IMR-90 (cell line): ENCODE results near the gene ZFHX3. TPM values are rescaled to one million over a fixed set of nuclear protein-coding genes. Genes with fewer than 3 reads are reported as not detected.

Experiments used
- ATAC-seq: fragments of 200-7000 bp; cut with Tn5 transposase; 2 replicates; pipeline ENCODE4 v1.9.1; 2020; ENCODE audit warnings: low read depth, mild to moderate bottlenecking, moderate library complexity
- BruUV-seq: library from RNA; stranded (reverse); fragments of 400-500 nt; replicated peaks from 2 replicates; lab custom pipeline; 2021; lab: Mats Ljungman, UMichigan
- CTCF ChIA-PET: fragments of 300-600 bp; formaldehyde crosslinking; extraction: SDS; loops from one replicate; lab custom pipeline; 2021; ENCODE audit warnings: antibody characterized with exemption; lab: Yijun Ruan, JAX
- POLR2A ChIA-PET: fragments of 300-600 bp; sonication (Branson Sonifier 250); formaldehyde crosslinking; loops from one replicate; lab custom pipeline; 2022; ENCODE audit warnings: antibody characterized with exemption; ENCODE audit not compliant: unreplicated experiment; lab: Charles Lee
- DNase-seq: peaks from one replicate; pipeline ENCODE4 v3.0.0; 2013
- H2AFZ ChIP-seq: replicated peaks from 2 replicates; pipeline ENCODE3; 2013; ENCODE audit warnings: low read length, mild to moderate bottlenecking; ENCODE audit not compliant: poor library complexity
- H2AK5ac ChIP-seq: 2 replicates; pipeline ENCODE4 v1.6.1; 2013; ENCODE audit warnings: low read depth, low read length, inconsistent platforms
- H2AK9ac ChIP-seq: replicated peaks from 2 replicates; pipeline ENCODE3; 2013; ENCODE audit warnings: mild to moderate bottlenecking, low read depth, low read length, moderate library complexity; ENCODE audit not compliant: poor library complexity
- H2BK120ac ChIP-seq: 2 replicates; pipeline ENCODE4 v1.6.1; 2013; ENCODE audit warnings: low read depth, low read length, inconsistent platforms
- H2BK15ac ChIP-seq: 3 replicates; pipeline ENCODE4 v1.6.1; 2013; ENCODE audit warnings: low read depth, low read length, inconsistent platforms
- H2BK20ac ChIP-seq: 2 replicates; pipeline ENCODE4 v1.6.1; 2013; ENCODE audit warnings: low read depth, mild to moderate bottlenecking, inconsistent platforms, low read length, moderate library complexity
- H2BK5ac ChIP-seq: 2 replicates; pipeline ENCODE4 v1.6.1; 2013; ENCODE audit warnings: mild to moderate bottlenecking, low read depth, low read length, inconsistent platforms; ENCODE audit not compliant: poor library complexity, severe bottlenecking
- H3K14ac ChIP-seq: replicated peaks from 2 replicates; pipeline ENCODE4 v1.6.1; 2013; ENCODE audit warnings: low read depth, low read length, inconsistent platforms
- H3K18ac ChIP-seq: 2 replicates; pipeline ENCODE4 v1.6.1; 2013; ENCODE audit warnings: low read depth, low read length, control low read depth
- H3K23ac ChIP-seq: 2 replicates; pipeline ENCODE4 v1.6.1; 2013; ENCODE audit warnings: low read depth, low read length, inconsistent platforms
- H3K27ac ChIP-seq: 2 replicates; pipeline ENCODE4 v1.5.1; 2013; ENCODE audit warnings: mild to moderate bottlenecking, control low read depth, low read length; ENCODE audit not compliant: insufficient read depth
- H3K27me3 ChIP-seq: 2 replicates; pipeline ENCODE4 v1.6.1; 2013; ENCODE audit warnings: low read length; ENCODE audit not compliant: control insufficient read depth, insufficient read depth
- H3K36me3 ChIP-seq: 2 replicates; pipeline ENCODE4 v1.6.1; 2013; ENCODE audit warnings: low read length, mixed read lengths; ENCODE audit not compliant: control insufficient read depth, insufficient read depth
- H3K4ac ChIP-seq: 2 replicates; pipeline ENCODE4 v1.6.1; 2013; ENCODE audit warnings: low read depth, low read length, inconsistent platforms
- H3K4me1 ChIP-seq: 2 replicates; pipeline ENCODE4 v1.6.1; 2013; ENCODE audit warnings: low read length, mixed read lengths; ENCODE audit not compliant: control insufficient read depth, insufficient read depth
- H3K4me2 ChIP-seq: 2 replicates; pipeline ENCODE4 v1.6.1; 2013; ENCODE audit warnings: low read depth, mild to moderate bottlenecking, control low read depth, low read length, moderate library complexity
- H3K4me3 ChIP-seq: 2 replicates; pipeline ENCODE4 v1.5.1; 2013; ENCODE audit warnings: low read depth, mild to moderate bottlenecking, control low read depth, low read length, moderate library complexity; ENCODE audit not compliant: insufficient read depth
- H3K56ac ChIP-seq: 2 replicates; pipeline ENCODE4 v1.6.1; 2013; ENCODE audit warnings: low read length, inconsistent platforms; ENCODE audit not compliant: insufficient read depth; ENCODE audit errors: extremely low read depth
- H3K79me1 ChIP-seq, 2 experiments: 2 replicates each; pipeline ENCODE4 v1.6.1; 2013; ENCODE audit warnings: low read length in 2 of 2, inconsistent platforms in 1 of 2, low read depth in 1 of 2
- H3K9ac ChIP-seq: 2 replicates; pipeline ENCODE4 v1.6.1; 2013; ENCODE audit warnings: low read depth, low read length, control low read depth
- H3K9me1 ChIP-seq: 2 replicates; pipeline ENCODE4 v1.6.1; 2013; ENCODE audit warnings: low read length, inconsistent platforms; ENCODE audit not compliant: insufficient read depth
- H3K9me3 ChIP-seq: 2 replicates; pipeline ENCODE4 v1.6.1; 2013; ENCODE audit warnings: low read length; ENCODE audit not compliant: control insufficient read depth, insufficient read depth
- H4K20me1 ChIP-seq: 2 replicates; pipeline ENCODE4 v1.6.1; 2013; ENCODE audit warnings: low read length, inconsistent platforms; ENCODE audit not compliant: insufficient read depth
- H4K5ac ChIP-seq: 2 replicates; pipeline ENCODE4 v1.6.1; 2013; ENCODE audit warnings: mild to moderate bottlenecking, low read depth, low read length, control low read depth
- H4K8ac ChIP-seq, 2 experiments: 2 replicates each; pipeline ENCODE4 v1.6.1; 2013; ENCODE audit warnings: low read depth in 2 of 2, low read length in 2 of 2, control low read depth in 1 of 2, inconsistent platforms in 1 of 2
- H4K91ac ChIP-seq: 2 replicates; pipeline ENCODE4 v1.6.1; 2013; ENCODE audit warnings: low read depth, low read length, inconsistent platforms; ENCODE audit not compliant: insufficient read depth
- BHLHE40 ChIP-seq: fragments of 150-350 bp; IDR thresholded peaks from 2 replicates; pipeline ENCODE4 v1.6.1; 2016; ENCODE audit warnings: mild to moderate bottlenecking, low read depth, low read length
- CHD1 ChIP-seq: IDR thresholded peaks from 2 replicates; pipeline ENCODE4 v1.6.1; 2012; ENCODE audit warnings: low read depth, low read length, improper control_type of control experiment
- FOS ChIP-seq: fragments of 150-350 bp; IDR thresholded peaks from 2 replicates; pipeline ENCODE4 v1.6.1; 2016; ENCODE audit warnings: low read depth, low read length
- MAFK ChIP-seq: IDR thresholded peaks from 2 replicates; pipeline ENCODE4 v1.6.1; 2012; ENCODE audit warnings: low read depth, low read length, improper control_type of control experiment
- MAZ ChIP-seq: IDR thresholded peaks from 2 replicates; pipeline ENCODE4 v1.6.1; 2012; ENCODE audit warnings: low read depth, mild to moderate bottlenecking, low read length, improper control_type of control experiment, moderate library complexity, borderline replicate concordance
- MXI1 ChIP-seq: IDR thresholded peaks from 2 replicates; pipeline ENCODE4 v1.6.1; 2012; ENCODE audit warnings: low read depth, mild to moderate bottlenecking, low read length, moderate library complexity, borderline replicate concordance
- NFE2L2 ChIP-seq: fragments of 150-350 bp; IDR thresholded peaks from 2 replicates; pipeline ENCODE4 v1.6.1; 2016; ENCODE audit warnings: low read depth, mild to moderate bottlenecking, low read length
- POLR2A ChIP-seq: IDR thresholded peaks from 2 replicates; pipeline ENCODE4 v1.6.1; 2012; ENCODE audit warnings: mild to moderate bottlenecking, low read depth, low read length
- RAD21 ChIP-seq: IDR thresholded peaks from 2 replicates; pipeline ENCODE4 v1.6.1; 2012; ENCODE audit warnings: low read length, improper control_type of control experiment
- RCOR1 ChIP-seq: IDR thresholded peaks from 2 replicates; pipeline ENCODE4 v1.6.1; 2012; ENCODE audit warnings: mild to moderate bottlenecking, low read length, improper control_type of control experiment; ENCODE audit not compliant: insufficient replicate concordance
- RFX5 ChIP-seq: IDR thresholded peaks from 2 replicates; pipeline ENCODE4 v1.8.0; 2012; ENCODE audit warnings: low read depth, mild to moderate bottlenecking, low read length, moderate library complexity
- SMC3 ChIP-seq: fragments of 150-350 bp; IDR thresholded peaks from 2 replicates; pipeline ENCODE4 v1.6.1; 2016; ENCODE audit warnings: low read depth, mild to moderate bottlenecking, antibody characterized with exemption, low read length, moderate library complexity
- WGBS, 2 experiments: methylation state at CpG; one replicate each; pipeline versions ENCODE4 v1.1.5 to v1.1.7; 2013; ENCODE audit warnings: missing lambda C conversion rate in 2 of 2; ENCODE audit not compliant: insufficient read length in 1 of 2; ENCODE audit errors: extremely low coverage in 2 of 2; 5-methylcytosine and 5-hydroxymethylcytosine counted together
- dilution Hi-C: fragments of 300-500 bp; cut with HindIII; formaldehyde crosslinking; loops from one replicate; pipeline ENCODE4 v1.14.3; 2018; ENCODE audit warnings: low sequenced_read_pairs; ENCODE audit not compliant: unreplicated experiment
- in situ Hi-C: fragments of 300-500 bp; cut with MboI; formaldehyde crosslinking; loops from 3 replicates; pipeline ENCODE4 v1.14.3; 2019; ENCODE audit warnings: low sequenced_read_pairs, inconsistent platforms, mixed read lengths
- intact Hi-C: fragments of 100-400 bp; cut with micrococcal nuclease; formaldehyde crosslinking; loops from 2 replicates; pipeline ENCODE4 v1.10.0; 2022
- polyA plus RNA-seq, 3 experiments: library from polyadenylated mRNA; depleted of rRNA; stranded (reverse); fragments of >200 nt; gene quantifications; 2 replicates each; pipeline ENCODE4 v1.2.3, GENCODE V29; 2012; ENCODE audit warnings: low replicate concordance in 1 of 3
- total RNA-seq: library from RNA; depleted of rRNA; stranded (reverse); fragments of >200 nt; gene quantifications from 2 replicates; pipeline ENCODE4 v1.2.3, GENCODE V29; 2012
- TF ChIP-seq, protein P1 (sequence below): fragments of 150-350 bp; IDR thresholded peaks from 2 replicates; pipeline ENCODE4 v1.6.1; 2016; ENCODE audit warnings: low read depth, mild to moderate bottlenecking, low read length, moderate library complexity, borderline replicate concordance
- TF ChIP-seq, protein P2 (sequence below): conservative IDR thresholded peaks from 2 replicates; pipeline ENCODE4 v1.5.1; 2012; ENCODE audit warnings: mild to moderate bottlenecking, low read depth, low read length, improper control_type of control experiment

ZFHX3 gene
- total and polyA plus RNA-seq, 2 of the 4 experiments (the other 2 are of a cell fraction), result 1.4 to 1.7 TPM

- Histone ChIP-seq H3K4me3 (no peak overlapping the region), H3K9me3 (no peaks in the 10 kb centered on the region), H4K20me1 (peaks cover 67% of the 10 kb centered on the region), H3K14ac (no peak overlapping the region; the same call in 1 of the 2 replicates), H2AK9ac (no peak overlapping the region), H2BK15ac (no peak overlapping the region), H3K56ac (no peak overlapping the region), H3K4me1 (peaks cover 14% of the 10 kb centered on the region), H4K91ac (peak overlapping the region; percentile 23; the same call in 1 of the 2 replicates), H3K4ac (peak overlapping the region; percentile 37), H3K27me3 (peaks cover 4% of the 10 kb centered on the region; the same call in 1 of the 2 replicates), H4K5ac (no peak overlapping the region), H3K23ac (no peak overlapping the region), H3K79me1 (peaks cover 35 to 60% of the 10 kb centered on the region in 2 experiments), H3K27ac (no peak overlapping the region), H3K9me1 (peaks cover 10% of the 10 kb centered on the region), H3K36me3 (no peaks in the 10 kb centered on the region), H3K4me2 (no peak overlapping the region), H2AK5ac (peak overlapping the region; percentile 51; the same call in 1 of the 2 replicates), H2BK5ac (no peak overlapping the region), H3K9ac (no peak overlapping the region), H2BK120ac (peak overlapping the region; percentile 27; the same call in 1 of the 2 replicates), H4K8ac (0 out of 4 replicates have a peak overlapping the region, but pooled peaks of 1 of the 2 experiments have one; percentile 7), H2BK20ac (no peak overlapping the region), H3K18ac (no peak overlapping the region; the same call in 1 of the 2 replicates), H2AFZ (no peak overlapping the region)
- intact Hi-C loops (loop anchor here (2.0 kb wide), 1 partner anchor 51 kb away; no protein-coding TSS in a partner anchor), in situ Hi-C loops (no loop called here), dilution Hi-C loops (loop anchor here (25.0 kb wide), 1 partner anchor 110 kb away; the partner anchor contains the start of gene ZFHX3)
- WGBS, 2 experiments, result 18% methylated on average over 17 of the region's 26 CpGs; no CpG with 5 or more reads in 1 of the 2 experiments
- no TSS peak for BruUV-seq
- POLR2A ChIA-PET, result no interaction called here
- DNase-seq, result peak; percentile 97
- CTCF ChIA-PET, result interaction anchor here (1.4 kb wide), 1 partner anchor 95 kb away, joined by 5 read pairs; no protein-coding TSS in a partner anchor
- ATAC-seq, result peak; percentile 87
- TF ChIP-seq RCOR1, result peak; percentile 78
- TF ChIP-seq, protein P1, sequence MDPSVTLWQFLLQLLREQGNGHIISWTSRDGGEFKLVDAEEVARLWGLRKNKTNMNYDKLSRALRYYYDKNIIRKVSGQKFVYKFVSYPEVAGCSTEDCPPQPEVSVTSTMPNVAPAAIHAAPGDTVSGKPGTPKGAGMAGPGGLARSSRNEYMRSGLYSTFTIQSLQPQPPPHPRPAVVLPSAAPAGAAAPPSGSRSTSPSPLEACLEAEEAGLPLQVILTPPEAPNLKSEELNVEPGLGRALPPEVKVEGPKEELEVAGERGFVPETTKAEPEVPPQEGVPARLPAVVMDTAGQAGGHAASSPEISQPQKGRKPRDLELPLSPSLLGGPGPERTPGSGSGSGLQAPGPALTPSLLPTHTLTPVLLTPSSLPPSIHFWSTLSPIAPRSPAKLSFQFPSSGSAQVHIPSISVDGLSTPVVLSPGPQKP, result no peak
- no peak for TF ChIP-seq RFX5
- no peak; the same call in 1 of the 2 replicates for TF ChIP-seq MAFK
- no peak for TF ChIP-seq NFE2L2
- peak; percentile 61 for TF ChIP-seq BHLHE40
- TF ChIP-seq RAD21, result peak; percentile 28; the same call in 1 of the 2 replicates
- 0 out of 2 replicates have a peak, but pooled peaks have one; percentile 68 for TF ChIP-seq MAZ
- TF ChIP-seq MXI1, result peak; percentile 56; the same call in 1 of the 2 replicates
- TF ChIP-seq POLR2A, result no peak
- TF ChIP-seq SMC3, result peak; percentile 21; the same call in 1 of the 2 replicates
- TF ChIP-seq CHD1, result no peak
- TF ChIP-seq, protein P2, sequence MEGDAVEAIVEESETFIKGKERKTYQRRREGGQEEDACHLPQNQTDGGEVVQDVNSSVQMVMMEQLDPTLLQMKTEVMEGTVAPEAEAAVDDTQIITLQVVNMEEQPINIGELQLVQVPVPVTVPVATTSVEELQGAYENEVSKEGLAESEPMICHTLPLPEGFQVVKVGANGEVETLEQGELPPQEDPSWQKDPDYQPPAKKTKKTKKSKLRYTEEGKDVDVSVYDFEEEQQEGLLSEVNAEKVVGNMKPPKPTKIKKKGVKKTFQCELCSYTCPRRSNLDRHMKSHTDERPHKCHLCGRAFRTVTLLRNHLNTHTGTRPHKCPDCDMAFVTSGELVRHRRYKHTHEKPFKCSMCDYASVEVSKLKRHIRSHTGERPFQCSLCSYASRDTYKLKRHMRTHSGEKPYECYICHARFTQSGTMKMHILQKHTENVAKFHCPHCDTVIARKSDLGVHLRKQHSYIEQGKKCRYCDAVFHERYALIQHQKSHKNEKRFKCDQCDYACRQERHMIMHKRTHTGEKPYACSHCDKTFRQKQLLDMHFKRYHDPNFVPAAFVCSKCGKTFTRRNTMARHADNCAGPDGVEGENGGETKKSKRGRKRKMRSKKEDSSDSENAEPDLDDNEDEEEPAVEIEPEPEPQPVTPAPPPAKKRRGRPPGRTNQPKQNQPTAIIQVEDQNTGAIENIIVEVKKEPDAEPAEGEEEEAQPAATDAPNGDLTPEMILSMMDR, result no peak; the same call in 1 of the 2 replicates
- peak; percentile 77 for TF ChIP-seq FOS
These were observed 120.5 kb downstream of the ZFHX3 start for GRCh38 chr16:72927199-72928089.
